DND-41 (cell line): ENCODE results near the gene RBM44.

Experiments
- ATAC-seq: fragments of 200-7000 bp; cut with Tn5 transposase; 3 replicates; pipeline ENCODE4 v1.9.1; 2021; ENCODE audit warnings: low read depth; ENCODE audit not compliant: insufficient read depth
- DNase-seq: peaks from one replicate; pipeline ENCODE4 v3.0.0-alpha.2; 2020
- H2AFZ ChIP-seq: 2 replicates; pipeline ENCODE4 v1.6.0; 2012; ENCODE audit warnings: low read depth, low read length
- H3K27ac ChIP-seq: 2 replicates; pipeline ENCODE4 v1.5.1; 2012; ENCODE audit warnings: low read length, inconsistent platforms
- H3K27me3 ChIP-seq: fragments of 200-600 bp; sonication (generic); 2 replicates; pipeline ENCODE4 v1.6.0; 2012; ENCODE audit warnings: low read length, mild to moderate bottlenecking, inconsistent platforms; ENCODE audit not compliant: insufficient read depth, poor library complexity
- H3K36me3 ChIP-seq: 2 replicates; pipeline ENCODE4 v1.5.1; 2012; ENCODE audit warnings: low read length, inconsistent platforms; ENCODE audit not compliant: insufficient read depth
- H3K4me1 ChIP-seq: 2 replicates; pipeline ENCODE4 v1.5.1; 2012; ENCODE audit warnings: mild to moderate bottlenecking, low read length; ENCODE audit not compliant: insufficient read depth
- H3K4me2 ChIP-seq: 2 replicates; pipeline ENCODE4 v1.6.0; 2012; ENCODE audit warnings: mild to moderate bottlenecking, moderate library complexity, low read length, inconsistent platforms; ENCODE audit not compliant: insufficient read depth
- H3K4me3 ChIP-seq, 2 experiments: fragments of 200-600 bp in 1 of 2; shearing (Covaris generic) in 1 of 2; 2 replicates each; pipeline ENCODE4 v1.5.1; 2012 to 2016; ENCODE audit warnings: inconsistent platforms in 2 of 2, low read length in 2 of 2, mild to moderate bottlenecking in 2 of 2, low read depth in 1 of 2, moderate library complexity in 1 of 2
- H3K79me2 ChIP-seq: 2 replicates; pipeline ENCODE4 v1.6.0; 2012; ENCODE audit warnings: low read length, inconsistent platforms; ENCODE audit not compliant: insufficient read depth
- H3K9ac ChIP-seq: 2 replicates; pipeline ENCODE4 v1.6.0; 2012; ENCODE audit warnings: low read depth, mild to moderate bottlenecking, inconsistent platforms, low read length, moderate library complexity
- H3K9me3 ChIP-seq: 2 replicates; pipeline ENCODE4 v1.5.1; 2012; ENCODE audit warnings: low read length, moderate library complexity, mild to moderate bottlenecking, inconsistent platforms; ENCODE audit not compliant: insufficient read depth, severe bottlenecking
- H4K20me1 ChIP-seq: 2 replicates; pipeline ENCODE4 v1.6.0; 2012; ENCODE audit warnings: low read length; ENCODE audit not compliant: insufficient read depth
- CTCF ChIP-seq: IDR thresholded peaks from 2 replicates; pipeline ENCODE4 v1.5.1; 2012; ENCODE audit warnings: borderline replicate concordance, low read length, moderate library complexity, mild to moderate bottlenecking; ENCODE audit not compliant: poor library complexity, severe bottlenecking; ENCODE audit errors: extremely low read depth
- EZH2 ChIP-seq: IDR thresholded peaks from 3 replicates; pipeline ENCODE4 v1.6.1; 2012; ENCODE audit warnings: borderline replicate concordance, low read depth, mild to moderate bottlenecking, moderate library complexity, low read length, inconsistent platforms; ENCODE audit not compliant: severe bottlenecking

RBM44 gene

GRCh38 chr2:237823544-237823943, 25.0 kb downstream of the RBM44 start:
- Histone ChIP-seq H3K4me2 (no peak overlapping the region), H4K20me1 (no peaks in the 10 kb centered on the region), H3K27ac (no peak overlapping the region), H3K9me3 (no peaks in the 10 kb centered on the region), H3K9ac (no peak overlapping the region), H3K79me2 (no peaks in the 10 kb centered on the region), H2AFZ (no peak overlapping the region), H3K27me3 (peaks cover 16% of the 10 kb centered on the region), H3K36me3 (no peaks in the 10 kb centered on the region), H3K4me1 (no peaks in the 10 kb centered on the region), H3K4me3 (no peak overlapping the region)
- DNase-seq (no peak), ATAC-seq (no peak)
- TF ChIP-seq EZH2 (no peak), CTCF (no peak)

- H3K79me2 ChIP-seq: no peaks in the 10 kb centered on the region
- H4K20me1 ChIP-seq: no peaks in the 10 kb centered on the region
- no peak overlapping the region for H3K9ac ChIP-seq
- TF ChIP-seq EZH2: no peak
- TF ChIP-seq CTCF: no peak
- no peak for DNase-seq
- H3K4me1 ChIP-seq: no peaks in the 10 kb centered on the region
- H3K9me3 ChIP-seq: no peaks in the 10 kb centered on the region
- H3K27ac ChIP-seq: no peak overlapping the region
- H3K4me3 ChIP-seq: no peak overlapping the region
- no peaks in the 10 kb centered on the region for H3K36me3 ChIP-seq
- H3K4me2 ChIP-seq: no peak overlapping the region
- peaks cover 16% of the 10 kb centered on the region for H3K27me3 ChIP-seq
- ATAC-seq: no peak
- no peak overlapping the region for H2AFZ ChIP-seq
Observed at GRCh38 chr2:237824085-237824484, 25.5 kb downstream of the RBM44 start.

GRCh38 chr2:237827421-237827987, 28.9 kb downstream of the RBM44 start:
- TF ChIP-seq EZH2 (no peak), CTCF (no peak)
- Histone ChIP-seq H3K27me3 (peaks cover 19% of the 10 kb centered on the region), H3K4me3 (no peak overlapping the region), H3K4me2 (no peak overlapping the region), H3K4me1 (no peaks in the 10 kb centered on the region), H3K9ac (no peak overlapping the region), H2AFZ (no peak overlapping the region), H3K36me3 (no peaks in the 10 kb centered on the region), H3K27ac (no peak overlapping the region), H3K79me2 (no peaks in the 10 kb centered on the region), H4K20me1 (no peaks in the 10 kb centered on the region), H3K9me3 (no peaks in the 10 kb centered on the region)
- DNase-seq (no peak), ATAC-seq (no peak)

GRCh38 chr2:237830522-237830921, 31.9 kb downstream of the RBM44 start:
- H3K4me1 ChIP-seq: no peaks in the 10 kb centered on the region

More at GRCh38 chr2:237830522-237830921, 31.9 kb downstream of the RBM44 start:
- Histone ChIP-seq H2AFZ (no peak overlapping the region), H4K20me1 (no peaks in the 10 kb centered on the region), H3K9ac (no peak overlapping the region), H3K79me2 (no peaks in the 10 kb centered on the region), H3K27ac (no peak overlapping the region), H3K9me3 (no peaks in the 10 kb centered on the region), H3K4me3 (no peak overlapping the region), H3K4me2 (no peak overlapping the region), H3K27me3 (peaks cover 20% of the 10 kb centered on the region), H3K36me3 (no peaks in the 10 kb centered on the region)
- DNase-seq (no peak), ATAC-seq (no peak)
- TF ChIP-seq CTCF: no peak
